Vagina (tissue), 2 donors: ENCODE results near the gene UBE2V1. TPM values are rescaled to one million over a fixed set of nuclear protein-coding genes. Genes with fewer than 3 reads are reported as not detected.
"Not testable (repeated sequence)": the region's sequence is repeated elsewhere in the genome, so short reads cannot be mapped to it uniquely, and the experiment has no call there.

Experiments used
- DNase-seq, 2 donors: peaks; one replicate each; pipeline ENCODE4 v3.0.0-alpha.2; 2017; ENCODE audit errors: extremely low spot score in 2 of 2
- H3K27ac ChIP-seq: fragments of 200-600 bp; sonication (generic); one replicate; pipeline ENCODE4 v1.5.1; 2019
- H3K27me3 ChIP-seq: fragments of 200-600 bp; sonication (generic); one replicate; pipeline ENCODE4 v1.5.1; 2019
- H3K36me3 ChIP-seq, 2 donors: fragments of 200-600 bp; sonication (generic); one replicate each; pipeline ENCODE4 v1.5.1; 2017 to 2019
- H3K4me1 ChIP-seq: fragments of 200-600 bp; sonication (generic); one replicate; pipeline ENCODE4 v1.5.1; 2019
- H3K4me3 ChIP-seq, 2 donors: fragments of 200-600 bp; sonication (generic); 1 replicate in 1 of 2; 2 replicates in 1 of 2; pipeline ENCODE4 v1.5.1; 2016 to 2019
- H3K9me3 ChIP-seq: fragments of 200-600 bp; sonication (generic); one replicate; pipeline ENCODE4 v1.5.1; 2019
- POLR2A ChIP-seq, 2 donors: fragments of 450-650 bp; IDR thresholded peaks; one replicate each; pipeline ENCODE4 v1.6.1; 2017; ENCODE audit warnings: antibody characterized with exemption in 2 of 2, mild to moderate bottlenecking in 2 of 2, moderate library complexity in 2 of 2
- POLR2AphosphoS5 ChIP-seq, 2 donors: sonication (generic); formaldehyde crosslinking; IDR thresholded peaks; one replicate each; pipeline ENCODE4 v1.9.0; 2017; ENCODE audit warnings: antibody characterized with exemption in 2 of 2, mild to moderate bottlenecking in 2 of 2, low read depth in 1 of 2; ENCODE audit not compliant: insufficient read depth in 1 of 2
- intact Hi-C: fragments of 100-400 bp; cut with DNase I; formaldehyde crosslinking; loops from one replicate; pipeline ENCODE4 v1.15.1; 2023
- total RNA-seq: library from RNA; depleted of rRNA; stranded (reverse); fragments of >200 nt; gene quantifications from one replicate; pipeline ENCODE4 v1.2.3, GENCODE V29; 2016
- TF ChIP-seq, protein P1 (sequence below), 3 experiments: fragments of 450-650 bp in 2 of 3; fragments of 200-600 bp in 1 of 3; sonication (generic) in 1 of 3; IDR thresholded peaks; one replicate each; pipeline ENCODE4 v1.5.1; 2017 to 2019; ENCODE audit warnings: antibody characterized with exemption in 3 of 3, mild to moderate bottlenecking in 2 of 3, moderate library complexity in 2 of 3

Gene UBE2V1
- total RNA-seq, 1 donor from 2014 or later, result 74.2 TPM

DNA sequence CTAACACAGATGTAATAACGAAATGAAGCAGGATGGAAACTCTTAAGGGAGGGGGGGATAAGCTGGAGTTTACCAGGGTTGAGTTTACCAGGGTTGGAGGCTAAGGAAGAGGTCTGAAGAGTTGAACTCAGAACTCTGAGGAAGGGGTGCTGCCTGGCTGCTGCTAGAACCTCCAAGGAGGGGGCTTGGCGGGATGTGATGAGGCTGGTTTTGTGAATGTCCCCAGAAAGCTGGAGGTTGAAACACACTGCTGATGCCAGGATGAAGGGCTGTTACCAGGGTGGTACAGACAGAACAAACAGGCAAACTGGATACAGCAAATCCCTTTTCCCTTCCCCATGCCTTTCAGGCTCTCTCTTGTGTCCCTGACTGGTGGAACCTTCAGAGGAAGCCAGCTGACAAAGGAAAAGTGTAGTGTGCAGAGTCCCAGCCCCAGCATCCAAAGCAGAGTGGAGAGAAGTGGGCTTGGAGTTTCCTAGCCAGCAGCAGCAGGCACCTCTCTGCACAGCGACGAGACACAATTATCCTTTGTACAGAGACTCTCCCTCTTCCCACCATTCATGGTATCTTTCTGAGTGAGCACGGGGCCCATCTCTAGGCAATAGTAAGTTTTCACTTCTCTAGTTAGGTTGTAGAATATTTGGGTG, 23.7 kb downstream of the UBE2V1 start:
- TF ChIP-seq, protein P1, sequence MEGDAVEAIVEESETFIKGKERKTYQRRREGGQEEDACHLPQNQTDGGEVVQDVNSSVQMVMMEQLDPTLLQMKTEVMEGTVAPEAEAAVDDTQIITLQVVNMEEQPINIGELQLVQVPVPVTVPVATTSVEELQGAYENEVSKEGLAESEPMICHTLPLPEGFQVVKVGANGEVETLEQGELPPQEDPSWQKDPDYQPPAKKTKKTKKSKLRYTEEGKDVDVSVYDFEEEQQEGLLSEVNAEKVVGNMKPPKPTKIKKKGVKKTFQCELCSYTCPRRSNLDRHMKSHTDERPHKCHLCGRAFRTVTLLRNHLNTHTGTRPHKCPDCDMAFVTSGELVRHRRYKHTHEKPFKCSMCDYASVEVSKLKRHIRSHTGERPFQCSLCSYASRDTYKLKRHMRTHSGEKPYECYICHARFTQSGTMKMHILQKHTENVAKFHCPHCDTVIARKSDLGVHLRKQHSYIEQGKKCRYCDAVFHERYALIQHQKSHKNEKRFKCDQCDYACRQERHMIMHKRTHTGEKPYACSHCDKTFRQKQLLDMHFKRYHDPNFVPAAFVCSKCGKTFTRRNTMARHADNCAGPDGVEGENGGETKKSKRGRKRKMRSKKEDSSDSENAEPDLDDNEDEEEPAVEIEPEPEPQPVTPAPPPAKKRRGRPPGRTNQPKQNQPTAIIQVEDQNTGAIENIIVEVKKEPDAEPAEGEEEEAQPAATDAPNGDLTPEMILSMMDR (IDR thresholded peaks at IDR 0.05), result no peak
- no peak for TF ChIP-seq POLR2AphosphoS5 (IDR thresholded peaks at IDR 0.05; ENCODE audit: insufficient read depth in 1 of 2, low read depth in 1 of 2)
- TF ChIP-seq POLR2A (IDR thresholded peaks at IDR 0.05), result no peak
- no peak for DNase-seq
- H3K4me1 ChIP-seq, result peaks cover 27% of the 10 kb centered on the region
- peaks cover 0 to 11% of the 10 kb centered on the region in 2 donors for H3K36me3 ChIP-seq
- no peak overlapping the region for H3K4me3 ChIP-seq
- intact Hi-C loops, result no loop called here
- no peaks in the 10 kb centered on the region for H3K9me3 ChIP-seq
- H3K27me3 ChIP-seq, result no peaks in the 10 kb centered on the region
- no peak overlapping the region for H3K27ac ChIP-seq

DNA sequence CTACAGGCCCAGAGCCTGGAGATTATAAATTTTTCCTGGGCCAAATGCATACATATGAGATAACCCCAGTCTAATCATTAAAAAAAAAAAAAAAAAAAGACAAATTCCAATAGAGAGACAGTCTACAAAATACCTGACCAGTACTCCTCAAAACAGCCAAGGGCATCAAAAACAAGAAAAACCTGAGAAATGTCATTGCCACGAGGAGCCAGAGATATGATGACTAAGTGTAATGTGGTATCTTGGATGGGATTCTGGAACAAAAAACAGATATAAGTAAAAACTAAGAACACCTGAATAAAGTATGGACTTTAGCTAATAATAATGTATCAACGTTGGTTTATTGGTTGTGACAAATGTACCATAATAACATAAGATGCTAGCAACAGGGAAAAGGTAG, 24.9 kb downstream of the UBE2V1 start:
- no peaks in the 10 kb centered on the region for H3K9me3 ChIP-seq
- intact Hi-C loops, result no loop called here
- peaks cover 0 to 9% of the 10 kb centered on the region in 2 donors for H3K36me3 ChIP-seq
- no peak overlapping the region for H3K4me3 ChIP-seq
- TF ChIP-seq, protein P1 (IDR thresholded peaks at IDR 0.05), result no peak
- TF ChIP-seq POLR2AphosphoS5 (IDR thresholded peaks at IDR 0.05; ENCODE audit: insufficient read depth in 1 of 2, low read depth in 1 of 2), result no peak
- no peak for TF ChIP-seq POLR2A (IDR thresholded peaks at IDR 0.05)
- peaks cover 27% of the 10 kb centered on the region for H3K4me1 ChIP-seq
- no peak for DNase-seq
- no peaks in the 10 kb centered on the region for H3K27me3 ChIP-seq
- no peak overlapping the region for H3K27ac ChIP-seq

DNA sequence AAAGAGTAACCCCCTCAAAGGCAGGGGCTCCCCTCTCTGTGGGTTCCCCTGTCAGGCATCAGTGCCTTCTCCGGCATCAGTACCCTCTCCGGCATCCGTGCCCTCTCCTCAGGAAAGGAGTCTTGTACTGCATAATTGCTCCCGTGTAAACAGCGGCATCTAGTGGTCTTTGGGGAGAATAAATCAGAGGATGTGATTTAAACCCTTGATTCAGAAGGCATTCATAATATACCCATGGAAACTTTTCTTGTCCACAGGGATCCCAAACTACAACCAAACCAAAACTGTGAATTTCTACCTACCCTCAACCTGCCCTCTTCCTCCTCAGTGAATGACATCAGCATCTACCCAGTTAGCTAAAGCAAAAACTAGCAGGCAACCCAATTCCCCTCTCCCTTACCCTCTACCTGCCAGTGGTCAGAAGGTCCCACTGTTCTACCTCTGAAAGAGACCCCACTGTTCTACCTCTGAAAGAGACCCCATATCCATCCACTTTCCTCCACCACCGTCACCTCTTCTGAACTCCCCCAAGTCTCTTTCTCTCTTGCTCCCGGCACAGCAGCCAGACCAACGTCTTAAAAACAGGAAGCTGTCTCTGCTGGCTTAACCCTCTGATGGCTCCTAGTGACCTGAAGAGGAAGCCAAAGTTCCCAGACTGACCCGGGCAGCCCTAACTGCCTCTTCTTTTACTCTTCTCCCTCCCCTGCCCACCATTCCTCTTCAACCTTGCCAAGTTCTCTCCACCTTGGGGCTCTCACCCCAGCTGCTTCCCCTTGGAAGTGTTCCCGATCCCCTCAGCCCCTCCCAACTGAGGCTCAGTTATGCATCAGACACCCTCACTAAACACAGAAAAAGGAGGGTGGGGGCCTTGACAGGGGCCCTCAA, 27.2 kb downstream of the UBE2V1 start:
- Histone ChIP-seq H3K27ac (peak overlapping the region; percentile 48), H3K36me3 (peaks cover 0 to 17% of the 10 kb centered on the region in 2 donors), H3K4me1 (peaks cover 27% of the 10 kb centered on the region), H3K27me3 (no peaks in the 10 kb centered on the region), H3K4me3 (peak overlapping the region; percentile 5 to 30), H3K9me3 (no peaks in the 10 kb centered on the region)
- no peak for DNase-seq
- TF ChIP-seq, protein P1 (IDR thresholded peaks at IDR 0.05), result peak; percentile 3 to 63 (median 51)
- no peak for TF ChIP-seq POLR2A (IDR thresholded peaks at IDR 0.05)
- intact Hi-C loops, result no loop called here

DNA sequence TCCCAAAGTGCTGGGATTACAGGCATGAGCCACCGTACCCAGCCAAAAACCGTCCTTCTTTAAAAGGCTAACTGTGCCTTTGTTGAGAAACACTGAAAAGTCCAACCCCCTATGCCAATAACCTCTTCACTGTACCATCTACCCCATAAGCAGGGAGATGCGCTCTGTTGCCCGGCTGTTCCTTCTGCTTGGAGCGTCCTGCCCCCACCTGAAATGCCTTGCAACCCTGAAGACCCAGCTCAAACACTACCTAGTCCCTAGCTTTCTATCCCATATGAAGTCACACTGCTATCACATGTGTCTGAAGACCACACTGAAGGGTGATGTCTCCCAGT, 27.8 kb downstream of the UBE2V1 start:
- peaks cover 27% of the 10 kb centered on the region for H3K4me1 ChIP-seq
- DNase-seq, result no peak
- H3K4me3 ChIP-seq, result no peak overlapping the region
- H3K36me3 ChIP-seq, result peaks cover 0 to 17% of the 10 kb centered on the region in 2 donors
- no peaks in the 10 kb centered on the region for H3K9me3 ChIP-seq
- intact Hi-C loops, result no loop called here
- TF ChIP-seq POLR2AphosphoS5 (IDR thresholded peaks at IDR 0.05; ENCODE audit: insufficient read depth in 1 of 2, low read depth in 1 of 2) (no peak), POLR2A (IDR thresholded peaks at IDR 0.05) (no peak)
- TF ChIP-seq, protein P1 (IDR thresholded peaks at IDR 0.05), result no peak
- no peak overlapping the region for H3K27ac ChIP-seq
- no peaks in the 10 kb centered on the region for H3K27me3 ChIP-seq

DNA sequence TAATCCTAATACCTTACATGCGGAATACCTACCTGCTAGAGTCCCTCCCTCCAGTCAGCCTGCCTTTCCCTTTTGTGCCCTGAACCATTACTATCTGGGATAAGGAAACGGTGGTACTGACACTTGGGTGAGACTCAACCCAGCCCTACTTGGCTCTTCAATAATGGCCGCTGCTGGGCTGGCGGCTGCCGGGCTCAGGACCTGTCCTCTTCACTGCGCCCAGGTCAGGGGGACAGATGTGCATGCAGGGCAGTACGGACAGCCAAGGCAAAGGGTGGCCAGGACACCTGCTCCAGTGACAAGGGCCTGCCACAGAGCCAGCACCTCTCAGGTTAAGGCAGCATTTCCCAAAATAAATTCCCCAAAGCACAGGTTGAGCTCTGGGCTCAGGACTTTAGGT, 29.9 kb downstream of the UBE2V1 start:
- Histone ChIP-seq H3K36me3 (peaks cover 0 to 17% of the 10 kb centered on the region in 2 donors), H3K9me3 (no peaks in the 10 kb centered on the region), H3K27ac (no peak overlapping the region), H3K4me3 (no peak overlapping the region), H3K4me1 (peaks cover 27% of the 10 kb centered on the region), H3K27me3 (no peaks in the 10 kb centered on the region)
- intact Hi-C loops, result no loop called here
- no peak for DNase-seq
- TF ChIP-seq POLR2A (IDR thresholded peaks at IDR 0.05) (no peak), POLR2AphosphoS5 (IDR thresholded peaks at IDR 0.05; ENCODE audit: insufficient read depth in 1 of 2, low read depth in 1 of 2) (no peak)
- TF ChIP-seq, protein P1 (IDR thresholded peaks at IDR 0.05), result no peak

DNA sequence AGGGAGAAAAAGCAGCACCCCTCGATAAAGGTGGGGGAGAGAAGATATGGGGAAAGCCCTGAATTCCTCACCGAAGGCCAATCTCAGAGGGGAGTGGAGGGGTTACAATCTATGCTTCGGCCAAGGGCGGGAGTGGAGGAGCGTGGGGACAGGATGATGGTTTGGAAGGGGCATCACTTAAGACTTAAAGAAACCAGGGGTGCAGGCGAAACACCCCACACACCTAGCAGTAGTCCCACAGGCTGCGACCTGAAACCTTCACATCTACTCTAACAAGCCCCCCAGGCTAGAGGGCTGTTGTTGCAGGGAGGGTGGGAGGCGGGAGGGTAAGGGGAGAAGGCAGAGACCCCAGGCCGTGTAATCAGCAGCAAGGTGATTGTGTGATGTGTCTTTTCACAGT, 30.9 kb downstream of the UBE2V1 start:
- intact Hi-C loops, H3K27ac ChIP-seq, DNase-seq, H3K9me3 ChIP-seq, H3K4me3 ChIP-seq, H3K27me3 ChIP-seq: not testable (repeated sequence)
- Histone ChIP-seq H3K4me1 (peaks cover 20% of the 10 kb centered on the region), H3K36me3 (peaks cover 0 to 17% of the 10 kb centered on the region in 2 donors)
